Thyroid gland (tissue), 4 donors: ENCODE data around the gene RPAP2.

Experiments used
- POLR2A ChIP-seq, 2 donors: fragments of 450-650 bp; IDR thresholded peaks; one replicate each; pipeline ENCODE4 v1.6.1; 2017; ENCODE audit warnings: antibody characterized with exemption in 2 of 2, mild to moderate bottlenecking in 2 of 2, moderate library complexity in 1 of 2
- TF ChIP-seq, protein P1 (sequence below), 6 experiments: fragments of 200-600 bp in 3 of 6; fragments of 450-650 bp in 3 of 6; sonication (generic) in 3 of 6; IDR thresholded peaks; one replicate each; pipeline ENCODE4 v1.5.1; 2016 to 2019; ENCODE audit warnings: antibody characterized with exemption in 6 of 6, mild to moderate bottlenecking in 2 of 6, inconsistent platforms in 1 of 6, moderate library complexity in 1 of 6

- TF ChIP-seq POLR2A (IDR thresholded peaks at IDR 0.05) = no peak
- TF ChIP-seq, protein P1, sequence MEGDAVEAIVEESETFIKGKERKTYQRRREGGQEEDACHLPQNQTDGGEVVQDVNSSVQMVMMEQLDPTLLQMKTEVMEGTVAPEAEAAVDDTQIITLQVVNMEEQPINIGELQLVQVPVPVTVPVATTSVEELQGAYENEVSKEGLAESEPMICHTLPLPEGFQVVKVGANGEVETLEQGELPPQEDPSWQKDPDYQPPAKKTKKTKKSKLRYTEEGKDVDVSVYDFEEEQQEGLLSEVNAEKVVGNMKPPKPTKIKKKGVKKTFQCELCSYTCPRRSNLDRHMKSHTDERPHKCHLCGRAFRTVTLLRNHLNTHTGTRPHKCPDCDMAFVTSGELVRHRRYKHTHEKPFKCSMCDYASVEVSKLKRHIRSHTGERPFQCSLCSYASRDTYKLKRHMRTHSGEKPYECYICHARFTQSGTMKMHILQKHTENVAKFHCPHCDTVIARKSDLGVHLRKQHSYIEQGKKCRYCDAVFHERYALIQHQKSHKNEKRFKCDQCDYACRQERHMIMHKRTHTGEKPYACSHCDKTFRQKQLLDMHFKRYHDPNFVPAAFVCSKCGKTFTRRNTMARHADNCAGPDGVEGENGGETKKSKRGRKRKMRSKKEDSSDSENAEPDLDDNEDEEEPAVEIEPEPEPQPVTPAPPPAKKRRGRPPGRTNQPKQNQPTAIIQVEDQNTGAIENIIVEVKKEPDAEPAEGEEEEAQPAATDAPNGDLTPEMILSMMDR (IDR thresholded peaks at IDR 0.05) = no peak
Measured at GRCh38 chr1:92273039-92273438, 25.8 kb upstream of the RPAP2 start.
